AG04449 (cell line): ENCODE results near the gene ITGA11.

Experiments used
- CTCF ChIA-PET: fragments of 350-600 bp; formaldehyde crosslinking; extraction: SDS; loops from one replicate; lab custom pipeline; 2021; ENCODE audit warnings: antibody characterized with exemption; lab: Yijun Ruan, JAX
- POLR2A ChIA-PET: fragments of 400-600, 350-600 bp; formaldehyde crosslinking; extraction: SDS; loops from one replicate; lab custom pipeline; 2020; ENCODE audit warnings: antibody characterized with exemption, inconsistent platforms; lab: Yijun Ruan, JAX
- DNase-seq: peaks from one replicate; pipeline ENCODE4 v3.0.0-alpha.2; 2010; ENCODE audit warnings: low read depth, low spot score
- H3K4me3 ChIP-seq: 2 replicates; pipeline ENCODE4 v1.5.1; 2011; ENCODE audit warnings: low read depth, mild to moderate bottlenecking, control low read depth, low read length
- CTCF ChIP-seq: IDR thresholded peaks from one replicate; pipeline ENCODE4 v1.5.1; 2011; ENCODE audit warnings: mild to moderate bottlenecking, moderate library complexity, low read length, control low read depth, inconsistent platforms; ENCODE audit not compliant: insufficient read depth; ENCODE audit errors: missing control alignments

Gene ITGA11

GRCh38 chr15:68439506-68439905 lies 7.5 kb upstream of the ITGA11 start:
- DNase-seq: no peak
- ChIA-PET POLR2A (interaction anchor here (0.6 kb wide), 1 partner anchor 1332 kb away, joined by 5 read pairs; no protein-coding TSS in a partner anchor), CTCF (interaction anchor here (1.6 kb wide), 1 partner anchor 110 kb away, joined by 5 read pairs; no protein-coding TSS in a partner anchor)
- no peak for TF ChIP-seq CTCF
- H3K4me3 ChIP-seq: no peak overlapping the region

GRCh38 chr15:68436680-68437079 lies 4.7 kb upstream of the ITGA11 start:
- CTCF ChIA-PET: no interaction called here
- TF ChIP-seq CTCF: no peak
- no peak overlapping the region for H3K4me3 ChIP-seq
- DNase-seq: no peak
- POLR2A ChIA-PET: no interaction called here

GRCh38 chr15:68435966-68436365 lies 4.0 kb upstream of the ITGA11 start:
- H3K4me3 ChIP-seq: no peak overlapping the region
- ChIA-PET CTCF (interaction anchor here (0.9 kb wide), 1 partner anchor 15 kb away, joined by 3 read pairs; no protein-coding TSS in a partner anchor), POLR2A (no interaction called here)
- TF ChIP-seq CTCF: no peak
- no peak for DNase-seq

- H3K4me3 ChIP-seq: no peak overlapping the region
- TF ChIP-seq CTCF: no peak
- no peak for DNase-seq
- CTCF ChIA-PET: interaction anchor here (9.6 kb wide), 1 partner anchor 116 kb away, joined by 78 read pairs; no protein-coding TSS in a partner anchor
- POLR2A ChIA-PET: no interaction called here
Observed at GRCh38 chr15:68434021-68434420, 2.1 kb upstream of the ITGA11 start.

- ChIA-PET POLR2A (no interaction called here), CTCF (interaction anchor here (1.5 to 9.6 kb wide), 2 partner anchors 9 to 116 kb away, joined by 4 to 78 read pairs; no protein-coding TSS in a partner anchor)
- DNase-seq: no peak
- H3K4me3 ChIP-seq: no peak overlapping the region
- TF ChIP-seq CTCF: no peak
Observed at GRCh38 chr15:68433551-68433950, 1.6 kb upstream of the ITGA11 start.

- H3K4me3 ChIP-seq: peak overlapping the region; percentile 96
- TF ChIP-seq CTCF: no peak
- CTCF ChIA-PET: interaction anchor here (1.5 to 9.6 kb wide), 3 partner anchors 10 to 242 kb away, joined by 3 to 78 read pairs (median 4); no protein-coding TSS in a partner anchor
- DNase-seq: no peak
- POLR2A ChIA-PET: interaction anchor here (1.0 to 3.7 kb wide), 5 partner anchors 10 to 92 kb away, joined by 3 to 22 read pairs (median 5); no protein-coding TSS in a partner anchor
Observed at GRCh38 chr15:68432441-68433064, 590 bp upstream of the ITGA11 start.
